ENCODE results near the gene SERP1. TPM values are rescaled to one million over a fixed set of nuclear protein-coding genes. Genes with fewer than 3 reads are reported as not detected.

Gene SERP1
- polyA plus RNA-seq: 10 to 100 TPM; 36.1 to 99.0 TPM

DNA sequence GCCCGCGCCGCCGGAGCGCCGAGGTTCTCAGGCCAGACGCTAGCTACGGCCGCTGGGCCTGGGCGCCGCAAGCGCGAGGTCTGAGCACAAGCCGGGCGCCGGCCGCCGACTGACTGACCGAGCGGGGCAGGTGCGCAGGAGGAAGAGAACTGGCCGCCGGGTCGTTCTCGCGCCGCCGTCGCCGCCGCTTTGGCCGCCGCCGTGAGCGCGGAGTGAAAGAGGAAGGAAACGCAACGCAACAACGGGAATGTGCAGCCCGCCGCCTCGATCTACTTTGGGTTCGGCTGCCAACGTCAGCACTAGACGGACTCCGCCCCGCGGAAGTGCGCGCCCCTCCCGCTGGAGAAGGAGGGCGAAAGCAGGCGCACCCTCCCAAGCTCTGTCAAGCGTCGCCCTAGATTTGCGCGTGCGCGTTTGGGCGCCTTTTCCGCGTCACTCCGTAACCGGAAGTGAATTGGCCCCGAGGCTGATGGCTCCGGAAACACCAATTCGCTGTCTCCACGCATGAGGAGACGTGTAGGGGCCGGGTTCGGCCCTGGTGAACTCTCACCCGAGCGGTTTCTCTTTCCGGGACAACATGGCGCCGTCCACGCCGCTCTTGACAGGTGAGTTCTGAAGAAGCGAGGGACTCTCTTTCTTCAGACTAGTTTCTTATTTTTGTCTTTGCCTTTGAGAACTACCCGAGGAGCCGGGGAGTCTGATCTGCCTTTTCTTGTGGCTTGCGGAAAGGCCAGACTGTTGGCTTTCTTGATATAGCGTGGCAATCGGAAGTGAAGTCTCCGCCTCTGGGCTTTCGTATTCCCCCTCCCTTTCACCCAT is at the start of gene SERP1, which contains the start of gene EIF2A:
Gene SERP1, minus strand, starts transcription at position 271 of the 819 bp plus-strand sequence. CDS start 361 bp downstream, outside the sequence.
Gene EIF2A, plus strand, starts transcription at position 562 of the 819 bp plus-strand sequence. Its CDS starts 16 bp downstream, at position 578.
- no peaks in the 10 kb centered on the region for H3K27me3 ChIP-seq (ENCODE audit: control insufficient read depth in 1 of 2, insufficient read depth in 2 of 2, low read length in 2 of 2)
- WGBS, 2 donors: 0 to 1% methylated on average over 77 to 86 of the region's 86 CpGs

DNA sequence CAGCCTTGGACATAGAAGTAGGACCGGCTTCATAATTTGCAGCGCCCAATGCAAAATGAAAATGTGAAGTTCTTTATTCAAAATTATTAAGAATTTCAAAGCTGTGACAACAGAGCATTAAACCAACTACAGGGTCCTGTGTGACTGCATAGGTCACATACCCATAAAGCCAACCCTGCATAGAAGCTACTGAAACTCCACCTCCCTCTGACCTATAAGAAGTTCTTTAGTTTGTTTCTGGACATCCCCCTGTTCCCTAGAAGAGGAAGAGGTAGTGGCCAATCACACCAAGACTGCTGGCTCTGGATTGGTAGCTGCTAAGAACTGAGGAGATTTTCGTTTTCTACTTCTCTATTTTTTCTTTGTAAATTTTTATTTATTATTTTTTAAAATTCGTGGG is 47.9 kb upstream of the SERP1 start:
- 85 to 89% methylated on average over 4 of the region's 4 CpGs for WGBS, 2 donors
- Histone ChIP-seq H3K36me3 (ENCODE audit: control insufficient read depth in 2 of 2, insufficient read depth in 2 of 2, low read length in 1 of 2) (no peaks in the 10 kb centered on the region), H3K27ac (ENCODE audit: low read depth in 2 of 2, low read length in 1 of 2) (no peak overlapping the region), H3K4me3 (ENCODE audit: low read depth in 1 of 2, low read length in 2 of 2) (no peak overlapping the region), H3K4me1 (ENCODE audit: control insufficient read depth in 2 of 2, insufficient read depth in 2 of 2, low read length in 1 of 2) (no peaks in the 10 kb centered on the region), H3K9me3 (ENCODE audit: control insufficient read depth in 2 of 2, insufficient read depth in 1 of 2, low read depth in 1 of 2, low read length in 1 of 2) (no peaks in the 10 kb centered on the region), H3K27me3 (ENCODE audit: control insufficient read depth in 1 of 2, insufficient read depth in 2 of 2, low read length in 2 of 2) (no peaks in the 10 kb centered on the region)

More for the DNA sequence above, at the start of gene SERP1, which contains the start of gene EIF2A:
- H3K27ac ChIP-seq (ENCODE audit: low read depth in 2 of 2, low read length in 1 of 2): peak within 1 kb of the TSS; percentile 99 to 100
- no peaks in the 10 kb centered on the region for H3K9me3 ChIP-seq (ENCODE audit: control insufficient read depth in 2 of 2, insufficient read depth in 1 of 2, low read depth in 1 of 2, low read length in 1 of 2)
- no peaks in the 10 kb centered on the region for H3K4me1 ChIP-seq (ENCODE audit: control insufficient read depth in 2 of 2, insufficient read depth in 2 of 2, low read length in 1 of 2)
- peak within 1 kb of the TSS; percentile 95 to 97 for H3K4me3 ChIP-seq (ENCODE audit: low read depth in 1 of 2, low read length in 2 of 2)
- no peaks in the 10 kb centered on the region for H3K36me3 ChIP-seq (ENCODE audit: control insufficient read depth in 2 of 2, insufficient read depth in 2 of 2, low read length in 1 of 2)

DNA sequence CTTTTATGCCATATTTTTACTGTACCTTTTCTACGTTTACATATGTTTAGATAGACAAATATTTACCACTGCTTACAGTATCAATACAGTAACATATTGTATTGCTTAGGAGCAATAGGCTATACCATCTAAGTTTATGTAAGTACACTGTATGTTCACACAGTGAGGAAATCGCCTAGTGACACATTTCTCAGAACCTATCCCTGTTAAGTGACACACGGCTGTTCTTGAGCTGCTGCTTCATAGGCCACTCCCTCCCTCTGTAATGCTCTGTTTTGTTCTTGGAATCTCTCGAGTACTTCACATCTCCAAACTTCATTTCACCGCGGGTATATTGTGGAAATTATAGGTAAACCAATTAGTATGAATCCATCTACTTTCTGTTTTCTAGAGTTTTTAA is 43.5 kb upstream of the SERP1 start:
- Histone ChIP-seq H3K27me3 (ENCODE audit: control insufficient read depth in 1 of 2, insufficient read depth in 2 of 2, low read length in 2 of 2) (no peaks in the 10 kb centered on the region), H3K4me3 (ENCODE audit: low read depth in 1 of 2, low read length in 2 of 2) (no peak overlapping the region), H3K9me3 (ENCODE audit: control insufficient read depth in 2 of 2, insufficient read depth in 1 of 2, low read depth in 1 of 2, low read length in 1 of 2) (no peaks in the 10 kb centered on the region), H3K4me1 (ENCODE audit: control insufficient read depth in 2 of 2, insufficient read depth in 2 of 2, low read length in 1 of 2) (no peaks in the 10 kb centered on the region), H3K36me3 (ENCODE audit: control insufficient read depth in 2 of 2, insufficient read depth in 2 of 2, low read length in 1 of 2) (peaks cover 0 to 11% of the 10 kb centered on the region in 2 donors), H3K27ac (ENCODE audit: low read depth in 2 of 2, low read length in 1 of 2) (no peak overlapping the region)
- 69 to 78% methylated on average over 6 of the region's 6 CpGs for WGBS, 2 donors

DNA sequence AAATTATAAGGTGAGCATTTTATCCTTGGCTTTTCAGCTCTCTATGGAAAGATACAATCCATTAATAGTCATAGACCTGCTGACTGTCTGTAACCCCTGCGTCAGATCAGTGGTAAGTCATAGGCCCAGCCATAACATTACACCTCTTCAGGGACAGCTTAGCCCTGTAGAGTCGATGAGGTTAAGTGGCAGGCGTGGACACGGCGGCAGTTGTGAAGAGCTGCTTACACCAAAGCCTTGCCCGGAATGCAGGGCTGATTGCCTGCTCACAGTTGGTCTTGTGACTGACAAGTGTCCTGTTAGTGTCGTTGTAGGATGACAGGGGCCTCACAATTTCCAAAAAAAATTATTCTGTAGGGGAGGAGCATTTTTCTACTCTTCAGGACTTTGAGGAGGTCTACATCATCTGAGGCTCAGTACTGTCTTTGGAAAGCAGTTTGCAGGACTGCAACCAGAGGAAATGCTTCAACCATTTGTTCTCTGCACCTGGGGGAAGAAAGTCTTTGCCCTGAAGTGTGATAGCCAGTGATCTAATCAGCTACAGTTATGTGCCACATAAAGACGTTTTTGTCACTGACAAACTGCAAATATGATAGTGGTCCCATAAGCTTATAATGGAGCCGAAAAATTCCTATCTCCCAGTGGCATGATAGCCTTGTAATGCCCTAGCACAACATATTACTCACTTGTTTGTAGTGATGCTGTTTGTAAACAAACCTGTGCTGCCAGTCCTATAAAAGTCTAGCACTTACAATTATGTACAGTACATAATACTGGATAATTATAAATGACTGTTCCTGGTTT is 41.9 kb upstream of the SERP1 start:
- H3K4me3 ChIP-seq (ENCODE audit: low read depth in 1 of 2, low read length in 2 of 2): no peak overlapping the region
- H3K4me1 ChIP-seq (ENCODE audit: control insufficient read depth in 2 of 2, insufficient read depth in 2 of 2, low read length in 1 of 2): no peaks in the 10 kb centered on the region
- H3K27ac ChIP-seq (ENCODE audit: low read depth in 2 of 2, low read length in 1 of 2): no peak overlapping the region
- H3K27me3 ChIP-seq (ENCODE audit: control insufficient read depth in 1 of 2, insufficient read depth in 2 of 2, low read length in 2 of 2): no peaks in the 10 kb centered on the region
- no peaks in the 10 kb centered on the region for H3K9me3 ChIP-seq (ENCODE audit: control insufficient read depth in 2 of 2, insufficient read depth in 1 of 2, low read depth in 1 of 2, low read length in 1 of 2)
- peaks cover 0 to 11% of the 10 kb centered on the region in 2 donors for H3K36me3 ChIP-seq (ENCODE audit: control insufficient read depth in 2 of 2, insufficient read depth in 2 of 2, low read length in 1 of 2)
- 66 to 73% methylated on average over 9 of the region's 9 CpGs for WGBS, 2 donors

DNA sequence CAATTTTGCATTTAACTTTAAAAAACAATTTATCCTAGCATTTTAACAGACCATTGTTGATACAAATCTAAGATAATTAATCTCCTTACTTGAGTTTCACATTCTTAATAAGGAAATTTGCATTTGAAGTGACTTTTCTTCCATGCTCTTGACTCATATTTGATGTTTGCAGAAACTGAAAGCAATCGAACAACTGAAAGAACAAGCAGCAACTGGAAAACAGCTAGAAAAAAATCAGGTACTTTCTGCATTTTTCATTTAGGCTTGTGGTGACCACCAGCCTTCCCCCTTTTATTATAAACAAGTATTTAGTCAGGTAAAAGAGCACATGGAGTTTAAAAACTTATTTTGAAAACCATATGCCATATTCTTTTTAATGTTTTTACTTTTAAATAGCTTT is 36.7 kb upstream of the SERP1 start:
- peaks cover 0 to 7% of the 10 kb centered on the region in 2 donors for H3K36me3 ChIP-seq (ENCODE audit: control insufficient read depth in 2 of 2, insufficient read depth in 2 of 2, low read length in 1 of 2)
- H3K9me3 ChIP-seq (ENCODE audit: control insufficient read depth in 2 of 2, insufficient read depth in 1 of 2, low read depth in 1 of 2, low read length in 1 of 2): no peaks in the 10 kb centered on the region
- no peak overlapping the region for H3K4me3 ChIP-seq (ENCODE audit: low read depth in 1 of 2, low read length in 2 of 2)
- H3K27me3 ChIP-seq (ENCODE audit: control insufficient read depth in 1 of 2, insufficient read depth in 2 of 2, low read length in 2 of 2): no peaks in the 10 kb centered on the region
- no peaks in the 10 kb centered on the region for H3K4me1 ChIP-seq (ENCODE audit: control insufficient read depth in 2 of 2, insufficient read depth in 2 of 2, low read length in 1 of 2)
- 38 to 43% methylated on average over 1 of the region's 1 CpG for WGBS, 2 donors
- H3K27ac ChIP-seq (ENCODE audit: low read depth in 2 of 2, low read length in 1 of 2): no peak overlapping the region

DNA sequence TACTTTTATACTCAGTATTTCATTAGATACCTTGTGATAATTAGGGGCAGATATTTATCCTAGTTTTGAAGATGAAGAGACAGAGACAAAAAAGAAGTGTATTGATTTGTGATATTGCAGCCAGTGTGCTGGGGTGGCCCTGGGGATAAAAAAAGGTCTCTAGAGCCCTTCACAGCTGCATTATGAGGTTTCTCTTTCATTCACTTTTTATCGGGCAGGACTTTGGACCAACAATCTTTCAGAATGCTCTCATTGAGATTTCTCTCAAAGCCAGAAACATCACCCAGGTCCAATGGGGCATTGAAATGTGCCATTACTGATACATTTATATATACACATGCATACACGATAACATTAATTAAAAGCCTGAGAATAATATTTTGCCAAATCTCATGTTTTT is 36.3 kb upstream of the SERP1 start:
- Histone ChIP-seq H3K4me1 (ENCODE audit: control insufficient read depth in 2 of 2, insufficient read depth in 2 of 2, low read length in 1 of 2) (no peaks in the 10 kb centered on the region), H3K27me3 (ENCODE audit: control insufficient read depth in 1 of 2, insufficient read depth in 2 of 2, low read length in 2 of 2) (no peaks in the 10 kb centered on the region), H3K4me3 (ENCODE audit: low read depth in 1 of 2, low read length in 2 of 2) (no peak overlapping the region), H3K36me3 (ENCODE audit: control insufficient read depth in 2 of 2, insufficient read depth in 2 of 2, low read length in 1 of 2) (peaks cover 0 to 6% of the 10 kb centered on the region in 2 donors), H3K9me3 (ENCODE audit: control insufficient read depth in 2 of 2, insufficient read depth in 1 of 2, low read depth in 1 of 2, low read length in 1 of 2) (no peaks in the 10 kb centered on the region), H3K27ac (ENCODE audit: low read depth in 2 of 2, low read length in 1 of 2) (no peak overlapping the region)
- 76 to 85% methylated on average over 2 of the region's 2 CpGs for WGBS, 2 donors

DNA sequence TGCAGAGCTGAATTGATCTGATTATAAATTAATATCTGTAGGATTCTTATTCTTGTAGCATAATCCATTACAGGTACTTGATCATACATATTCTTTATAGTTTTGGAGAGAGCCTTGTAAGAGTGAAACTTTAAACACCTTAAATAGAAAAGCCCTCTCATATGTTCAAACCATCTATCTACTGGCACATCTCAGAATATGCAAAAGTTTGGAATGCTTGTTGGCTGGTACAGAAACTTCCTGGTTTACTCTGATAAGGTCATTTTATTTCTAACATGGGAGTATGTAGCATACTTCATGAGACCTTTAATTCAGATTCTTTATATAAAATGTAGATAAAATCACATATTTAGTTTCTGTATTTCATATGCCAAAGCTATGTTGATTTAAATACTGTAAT is 34.9 kb upstream of the SERP1 start:
- Histone ChIP-seq H3K36me3 (ENCODE audit: control insufficient read depth in 2 of 2, insufficient read depth in 2 of 2, low read length in 1 of 2) (peaks cover 0 to 6% of the 10 kb centered on the region in 2 donors), H3K27ac (ENCODE audit: low read depth in 2 of 2, low read length in 1 of 2) (no peak overlapping the region), H3K27me3 (ENCODE audit: control insufficient read depth in 1 of 2, insufficient read depth in 2 of 2, low read length in 2 of 2) (no peaks in the 10 kb centered on the region), H3K4me1 (ENCODE audit: control insufficient read depth in 2 of 2, insufficient read depth in 2 of 2, low read length in 1 of 2) (no peaks in the 10 kb centered on the region), H3K4me3 (ENCODE audit: low read depth in 1 of 2, low read length in 2 of 2) (no peak overlapping the region), H3K9me3 (ENCODE audit: control insufficient read depth in 2 of 2, insufficient read depth in 1 of 2, low read depth in 1 of 2, low read length in 1 of 2) (no peaks in the 10 kb centered on the region)

DNA sequence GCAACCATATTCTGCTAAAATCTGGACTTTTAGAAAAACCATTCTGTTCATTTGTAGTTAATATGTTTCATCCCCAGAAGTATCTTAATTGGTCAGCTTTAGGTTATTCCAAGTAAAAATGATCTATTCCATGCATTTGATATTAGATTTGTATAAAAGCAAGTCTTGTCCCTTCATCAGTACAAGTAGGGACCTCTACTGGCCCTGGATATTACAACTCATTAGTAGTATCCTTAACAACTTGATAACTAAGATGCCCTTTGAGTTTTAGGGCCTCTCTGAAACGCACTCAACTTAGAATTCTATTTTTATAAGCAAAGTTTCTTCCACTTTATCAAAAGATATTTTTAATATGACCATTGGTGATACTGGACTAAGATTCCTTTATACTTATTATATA is 31.6 kb upstream of the SERP1 start:
- Histone ChIP-seq H3K4me1 (ENCODE audit: control insufficient read depth in 2 of 2, insufficient read depth in 2 of 2, low read length in 1 of 2) (no peaks in the 10 kb centered on the region), H3K9me3 (ENCODE audit: control insufficient read depth in 2 of 2, insufficient read depth in 1 of 2, low read depth in 1 of 2, low read length in 1 of 2) (no peaks in the 10 kb centered on the region), H3K27me3 (ENCODE audit: control insufficient read depth in 1 of 2, insufficient read depth in 2 of 2, low read length in 2 of 2) (no peaks in the 10 kb centered on the region), H3K27ac (ENCODE audit: low read depth in 2 of 2, low read length in 1 of 2) (no peak overlapping the region), H3K4me3 (ENCODE audit: low read depth in 1 of 2, low read length in 2 of 2) (no peak overlapping the region), H3K36me3 (ENCODE audit: control insufficient read depth in 2 of 2, insufficient read depth in 2 of 2, low read length in 1 of 2) (no peaks in the 10 kb centered on the region)
- 74 to 75% methylated on average over 1 of the region's 1 CpG for WGBS, 2 donors

DNA sequence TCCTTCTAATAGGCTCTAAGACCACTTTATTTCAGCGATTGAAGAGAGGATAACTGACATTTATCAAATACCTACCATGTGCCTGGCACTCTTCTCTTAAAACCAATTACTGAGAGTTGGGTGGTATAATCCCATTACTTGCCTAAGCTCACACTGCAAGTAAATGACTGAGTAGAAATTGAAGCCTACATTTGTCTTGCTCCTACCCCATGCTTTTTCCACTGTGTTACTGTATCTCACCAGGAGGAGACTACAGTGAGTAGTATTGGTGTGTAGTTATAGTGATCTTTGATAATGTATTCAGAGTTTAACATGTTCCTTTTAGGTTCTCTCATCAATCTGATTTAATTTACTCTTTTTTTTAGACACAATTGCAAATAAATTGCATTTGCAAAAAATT is 21.0 kb upstream of the SERP1 start:
- H3K36me3 ChIP-seq (ENCODE audit: control insufficient read depth in 2 of 2, insufficient read depth in 2 of 2, low read length in 1 of 2): peaks cover 2% of the 10 kb centered on the region in 2 donors
- no peak overlapping the region for H3K4me3 ChIP-seq (ENCODE audit: low read depth in 1 of 2, low read length in 2 of 2)
- no peak overlapping the region for H3K27ac ChIP-seq (ENCODE audit: low read depth in 2 of 2, low read length in 1 of 2)

More for the DNA sequence above, 21.0 kb upstream of the SERP1 start:
- Histone ChIP-seq H3K27me3 (ENCODE audit: control insufficient read depth in 1 of 2, insufficient read depth in 2 of 2, low read length in 2 of 2) (no peaks in the 10 kb centered on the region), H3K9me3 (ENCODE audit: control insufficient read depth in 2 of 2, insufficient read depth in 1 of 2, low read depth in 1 of 2, low read length in 1 of 2) (no peaks in the 10 kb centered on the region), H3K4me1 (ENCODE audit: control insufficient read depth in 2 of 2, insufficient read depth in 2 of 2, low read length in 1 of 2) (no peaks in the 10 kb centered on the region)
- WGBS, 2 donors: 96 to 100% methylated on average over 1 of the region's 1 CpG

Measured in esophagus (tissue), 2 donors.